Measurements from ENCODE around the gene PTPN1.
"Not testable (repeated sequence)": the region's sequence is repeated elsewhere in the genome, so short reads cannot be mapped to it uniquely, and the experiment has no call there.

PTPN1 gene

DNA sequence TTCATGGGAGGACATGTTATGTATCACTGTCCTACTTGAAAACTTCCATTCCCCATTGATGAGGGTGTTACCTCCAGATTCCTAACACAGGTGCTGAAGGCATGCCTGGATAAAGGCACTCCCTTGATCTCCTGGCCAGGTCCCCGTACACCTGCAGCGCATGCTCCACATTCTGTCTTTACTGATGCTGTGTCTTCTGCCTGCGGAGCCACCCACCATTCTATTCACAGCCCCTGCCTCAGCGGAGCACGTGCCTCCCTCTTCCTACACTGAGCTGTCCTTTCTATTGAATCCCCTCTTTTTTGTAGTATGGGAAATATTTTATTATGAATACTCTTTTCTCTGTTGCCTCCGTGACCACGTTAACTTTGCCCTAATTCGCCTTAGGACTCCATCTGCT is 25.0 kb downstream of the PTPN1 start:
- no peak for DNase-seq

DNA sequence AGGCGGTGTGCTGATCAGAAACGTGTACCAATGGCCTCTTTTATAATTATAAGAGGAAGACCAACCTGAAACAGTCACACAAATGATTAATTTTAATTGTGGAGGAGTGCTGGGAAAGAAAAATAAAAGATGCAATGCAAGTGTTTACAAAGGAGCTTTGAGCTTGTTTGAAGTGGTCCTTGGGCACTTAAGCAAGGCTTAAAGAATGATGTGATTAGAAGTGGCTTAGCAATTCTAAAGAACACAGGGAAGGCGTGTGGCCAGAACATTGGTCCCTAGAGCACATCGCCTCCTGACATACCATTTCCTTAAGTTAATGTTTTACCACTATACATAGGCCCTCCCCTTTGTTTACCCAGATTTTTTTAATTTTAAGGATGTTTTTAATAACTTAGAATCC is 26.1 kb downstream of the PTPN1 start:
- no peak for DNase-seq

DNA sequence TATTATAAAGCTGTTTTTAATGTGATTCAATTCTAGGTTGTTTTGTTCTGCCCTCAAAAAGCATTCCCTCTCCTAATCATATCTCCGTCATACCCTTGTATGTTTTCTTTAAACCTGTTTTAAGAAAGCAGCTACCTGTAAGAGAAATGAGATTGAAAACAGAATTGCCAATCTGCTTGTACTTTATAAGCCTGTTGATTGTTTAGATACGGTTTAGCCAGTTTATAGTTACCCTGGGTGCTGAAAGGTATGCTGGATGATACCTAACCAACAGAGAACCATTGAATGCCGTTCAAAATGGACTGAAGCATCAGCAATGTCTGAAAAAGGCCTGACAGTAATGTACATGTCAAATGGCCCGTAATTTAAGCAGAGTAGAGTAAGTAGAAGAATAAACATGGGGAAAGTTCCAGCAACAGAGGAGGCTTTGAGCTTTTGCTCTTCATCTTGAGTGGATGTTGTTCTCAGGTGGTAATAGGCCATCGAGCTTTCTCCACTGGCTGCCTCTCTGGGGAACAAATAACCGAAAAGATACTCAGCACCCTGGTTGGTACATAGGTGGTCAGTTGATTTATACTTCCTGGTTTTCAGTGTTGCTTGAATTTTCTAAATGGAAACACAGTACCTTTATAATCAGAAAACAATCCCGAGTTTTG is 27.5 kb downstream of the PTPN1 start:
- no peak for DNase-seq

DNA sequence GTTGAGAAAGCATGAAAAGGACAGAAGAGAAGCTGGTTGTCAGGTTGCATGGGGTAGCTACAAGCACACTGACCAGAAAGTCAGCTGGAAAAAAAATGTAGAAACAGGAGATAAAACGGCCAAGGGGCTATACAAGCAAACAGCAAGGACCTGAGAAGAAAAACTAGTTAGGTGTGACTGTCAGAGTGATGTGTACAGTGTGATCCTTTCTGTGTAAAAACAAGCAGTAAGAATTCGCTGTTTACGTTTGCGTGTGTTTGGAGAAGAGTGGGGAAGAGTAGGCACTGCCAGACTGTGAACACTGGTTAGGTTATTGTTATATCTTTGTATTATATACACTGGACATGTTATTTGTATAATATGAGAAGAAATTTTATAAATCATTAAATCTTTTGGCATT is 28.1 kb downstream of the PTPN1 start:
- DNase-seq, result no peak

DNA sequence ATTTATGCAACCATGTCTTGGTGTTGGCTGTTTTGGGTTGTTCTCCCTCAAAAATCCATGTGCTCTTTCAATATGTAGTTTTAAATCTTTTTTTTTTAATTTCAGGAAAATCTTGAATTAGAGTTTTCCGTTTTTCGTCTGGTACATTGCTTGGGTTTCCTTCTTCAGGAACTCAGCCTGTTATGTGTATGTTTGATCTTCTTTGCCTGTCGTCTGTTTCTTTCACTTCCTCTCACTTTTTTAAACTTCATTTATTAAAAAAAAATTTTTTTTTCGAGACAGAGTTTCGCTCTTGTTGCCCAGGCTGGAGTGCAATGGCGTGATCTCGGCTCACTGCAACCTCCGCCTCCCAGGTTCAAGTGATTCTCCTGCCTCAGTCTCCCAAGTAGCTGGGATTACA is 29.6 kb downstream of the PTPN1 start:
- DNase-seq, result not testable (repeated sequence)

DNA sequence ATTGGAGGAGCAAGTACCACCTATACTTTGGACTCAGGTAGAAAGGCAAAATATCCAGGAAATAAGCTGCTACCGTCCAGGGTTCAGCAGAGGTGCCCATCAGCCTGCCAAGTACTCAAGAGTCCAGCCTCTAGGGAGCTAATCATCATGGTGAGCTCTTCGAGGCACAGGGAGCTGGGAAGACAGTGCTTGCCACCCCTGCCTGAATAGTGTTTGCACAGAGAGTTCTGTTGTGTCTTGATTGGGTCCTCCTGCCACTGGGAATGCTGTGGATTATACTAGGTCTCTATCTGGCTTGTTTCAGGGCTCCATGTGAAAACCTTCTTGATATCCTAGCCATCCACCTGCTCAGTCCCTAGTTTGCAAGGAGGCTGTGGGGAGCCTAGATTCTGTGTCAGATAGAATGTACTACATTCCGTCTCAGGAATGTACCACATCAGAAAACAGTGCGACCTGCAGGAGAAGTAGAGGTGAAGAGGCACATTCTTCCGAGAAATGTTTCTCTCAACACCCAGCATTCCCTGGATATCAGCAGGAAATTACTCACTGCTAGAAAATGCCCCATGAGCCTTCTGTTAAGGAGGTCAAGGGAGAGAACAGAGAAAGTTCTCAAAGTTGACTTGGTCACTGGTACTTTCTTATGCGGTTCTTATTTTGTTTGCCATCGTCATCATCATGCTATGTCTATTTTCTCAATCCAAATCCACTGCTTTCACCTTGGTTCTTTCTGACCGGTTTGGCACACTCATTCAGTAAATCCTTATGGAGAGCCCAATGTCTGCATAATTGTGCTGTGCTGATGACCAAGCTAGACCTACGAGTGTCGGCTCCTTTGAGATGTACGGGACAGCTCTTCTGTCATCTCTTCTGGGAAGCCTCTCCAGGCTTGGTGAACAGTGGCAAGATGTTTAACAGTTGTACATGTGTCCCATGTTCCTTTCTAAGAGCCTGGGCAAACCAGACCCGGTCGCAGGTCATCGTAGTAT is 30.7 kb downstream of the PTPN1 start:
- no peak for DNase-seq

DNA sequence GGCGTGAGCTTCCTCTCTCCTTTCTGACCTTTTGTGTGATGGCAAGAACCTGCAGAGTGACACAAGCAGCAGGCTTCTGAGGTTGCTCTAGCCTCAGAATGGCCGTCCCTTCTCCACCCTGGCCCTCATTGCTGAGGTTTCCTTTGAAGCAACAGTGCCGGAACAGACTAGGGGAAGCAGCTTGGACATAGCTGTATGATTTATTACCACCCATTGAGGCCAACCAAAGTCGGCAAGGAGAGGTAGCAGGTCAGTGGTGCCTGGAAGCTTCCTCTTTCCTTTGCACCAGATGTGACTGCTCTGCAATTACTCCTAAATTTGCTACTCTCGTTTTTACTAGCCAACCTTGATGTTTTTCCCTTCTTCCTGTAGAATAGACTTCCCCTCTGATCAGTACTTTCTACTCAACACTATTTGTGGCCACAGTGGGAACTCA is 31.4 kb downstream of the PTPN1 start:
- DNase-seq, result no peak

DNA sequence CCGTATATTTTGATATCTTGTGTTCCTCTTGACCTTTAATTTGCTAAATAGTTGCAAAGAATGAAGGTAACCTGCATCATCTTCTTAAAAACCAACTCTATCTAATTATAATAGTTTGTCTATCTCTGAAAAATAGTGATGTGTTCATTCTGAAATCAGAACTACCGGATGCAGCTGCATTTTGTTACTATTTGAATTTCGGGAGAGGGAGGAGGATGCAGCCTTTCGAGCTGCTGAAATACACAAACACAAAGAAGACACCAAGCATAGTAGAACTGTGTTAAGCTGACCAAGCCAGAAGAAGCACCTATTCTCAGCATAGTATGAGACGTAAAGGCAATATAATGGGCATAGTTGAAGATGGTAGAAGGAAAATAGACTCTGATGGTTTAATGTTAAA is 33.1 kb downstream of the PTPN1 start:
- no peak for DNase-seq

DNA sequence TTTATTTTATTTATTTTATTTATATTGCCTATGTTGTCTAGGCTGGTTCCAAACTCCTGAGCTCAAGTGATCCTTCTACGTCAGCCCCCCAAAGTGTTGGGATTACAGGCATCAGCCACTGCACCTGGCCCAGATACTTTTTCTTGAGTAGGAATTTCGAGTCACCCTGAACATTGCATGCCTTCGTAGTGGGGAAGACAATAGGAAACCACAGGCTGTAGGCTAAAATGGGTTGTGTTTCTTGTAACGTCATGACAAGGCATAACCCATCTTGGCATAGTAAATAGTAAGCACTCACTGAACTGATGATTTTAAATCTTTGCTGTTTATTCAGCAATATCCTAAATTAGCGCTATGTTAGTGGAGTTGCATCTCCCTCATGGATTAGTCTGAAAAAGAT is 34.9 kb downstream of the PTPN1 start:
- DNase-seq, result no peak

DNA sequence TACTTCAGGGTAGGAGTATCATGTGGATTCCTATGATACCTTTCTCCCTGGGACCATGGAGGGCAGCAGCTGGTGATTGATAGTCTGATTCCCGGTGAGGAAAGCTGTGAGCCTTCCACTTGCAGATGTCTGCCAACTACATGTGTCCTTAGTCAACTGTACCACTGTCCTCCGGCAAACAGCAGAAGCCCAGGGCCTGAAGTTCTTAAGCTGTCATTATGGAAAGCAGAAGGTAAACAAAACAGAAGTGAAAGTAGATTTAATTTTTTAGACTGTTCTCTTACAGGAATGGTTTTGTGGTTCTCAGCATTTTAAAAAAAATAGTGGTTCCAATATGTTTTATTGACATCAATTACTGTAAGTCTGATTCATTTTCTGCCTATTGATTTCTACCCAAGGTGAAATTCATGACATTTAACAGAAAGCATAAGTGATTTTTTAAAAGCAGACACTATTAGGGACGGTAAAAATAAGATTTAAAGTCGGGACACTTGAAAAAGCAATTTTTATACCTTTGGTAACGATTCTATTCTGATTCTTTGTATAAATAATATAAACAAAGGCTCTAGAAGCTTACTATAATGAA is 36.6 kb downstream of the PTPN1 start:
- DNase-seq, result no peak

DNA sequence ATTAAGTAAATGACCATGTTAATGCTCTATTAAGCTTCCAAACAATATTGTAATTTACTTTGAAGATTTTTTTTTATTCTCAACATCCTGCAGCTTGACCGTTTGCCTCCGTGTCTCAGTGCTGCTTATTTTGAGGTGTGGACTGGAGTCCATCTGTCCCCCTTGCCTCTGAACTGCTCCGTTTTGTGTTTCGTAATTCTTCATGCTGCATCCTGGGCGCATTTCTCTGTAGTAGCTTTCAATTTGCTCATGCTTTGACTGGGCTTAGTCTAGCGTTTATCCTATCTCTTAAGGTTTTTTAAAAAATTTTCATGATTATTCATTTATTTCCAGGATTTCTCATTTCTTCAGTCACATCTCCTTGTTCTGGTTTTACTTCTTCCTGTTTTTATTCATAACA is 37.8 kb downstream of the PTPN1 start:
- DNase-seq, result no peak

DNA sequence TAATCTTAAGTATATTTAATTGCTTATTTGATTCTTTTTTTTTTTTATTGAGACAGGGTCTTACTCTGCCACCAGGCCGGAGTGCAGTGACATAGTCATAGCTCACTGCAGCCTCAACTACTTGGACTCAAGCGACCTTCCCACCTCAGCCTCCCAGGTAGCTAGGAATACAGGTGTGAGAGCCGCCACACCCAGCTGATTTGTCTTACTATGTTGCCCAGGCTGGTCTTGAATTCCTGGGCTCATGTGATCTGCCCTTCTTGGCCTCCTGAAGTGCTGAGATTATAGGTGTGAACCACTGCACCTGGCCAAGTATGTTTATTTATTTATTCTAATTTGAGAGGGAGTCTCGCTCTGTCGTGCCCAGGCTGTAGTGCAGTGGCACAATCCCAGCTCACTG is 38.2 kb downstream of the PTPN1 start:
- no peak for DNase-seq

DNA sequence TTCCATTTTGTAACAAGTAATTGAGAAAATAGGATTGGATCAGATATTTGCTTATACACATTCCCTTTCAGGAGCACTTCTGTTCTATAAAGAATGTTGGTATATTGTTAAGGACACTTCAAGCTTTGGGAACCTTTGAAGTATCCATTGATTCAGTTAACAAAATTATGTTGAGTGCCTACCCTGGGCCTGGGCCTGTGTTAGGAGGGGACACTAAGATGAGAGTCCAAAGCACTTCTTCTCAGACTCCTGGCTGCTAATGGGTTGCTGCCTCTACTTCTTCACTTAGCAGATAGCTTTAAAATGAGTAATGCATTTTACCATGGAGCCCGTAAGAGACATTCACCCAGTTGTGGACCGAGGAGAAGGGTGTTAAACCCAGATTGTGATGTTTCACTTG is 40.3 kb downstream of the PTPN1 start:
- no peak for DNase-seq

DNA sequence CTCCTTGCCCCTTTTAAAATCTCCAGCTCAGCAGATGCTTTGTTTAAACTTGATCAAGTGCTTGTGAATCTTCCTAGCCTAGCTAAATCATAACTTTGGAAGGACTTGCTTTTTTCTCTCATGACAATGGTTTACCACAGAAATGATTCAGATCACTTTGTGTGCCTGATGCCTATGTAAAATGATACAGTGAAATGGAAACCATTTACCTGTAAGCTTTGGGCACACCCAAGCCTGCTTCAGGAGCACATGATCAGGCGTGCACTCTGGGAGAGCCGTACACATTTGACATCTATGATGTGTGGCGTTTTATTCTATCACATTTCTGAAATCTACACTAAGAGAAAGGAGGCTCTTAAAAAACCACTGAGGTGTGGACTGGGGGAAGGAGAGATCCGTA is 41.1 kb downstream of the PTPN1 start:
- no peak for DNase-seq

DNA sequence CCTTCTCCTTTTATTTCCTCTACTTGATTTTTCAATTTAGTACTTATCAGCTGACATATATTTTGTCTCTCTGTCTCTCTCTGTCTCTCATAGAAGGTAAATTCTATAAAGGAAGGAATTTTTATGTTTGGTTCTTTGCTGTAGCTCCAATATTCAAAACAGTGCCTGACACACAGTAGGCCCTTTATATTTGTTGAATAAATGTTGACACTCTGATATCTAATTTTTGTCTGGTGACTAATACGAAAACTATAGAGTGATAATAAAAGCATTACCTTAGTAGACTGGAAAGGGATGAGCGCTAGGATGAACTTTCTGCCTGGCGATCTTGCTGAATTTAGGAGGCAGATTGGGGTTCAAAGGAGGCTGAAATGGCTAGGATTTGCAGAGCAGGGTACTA is 42.8 kb downstream of the PTPN1 start:
- DNase-seq, result no peak

DNA sequence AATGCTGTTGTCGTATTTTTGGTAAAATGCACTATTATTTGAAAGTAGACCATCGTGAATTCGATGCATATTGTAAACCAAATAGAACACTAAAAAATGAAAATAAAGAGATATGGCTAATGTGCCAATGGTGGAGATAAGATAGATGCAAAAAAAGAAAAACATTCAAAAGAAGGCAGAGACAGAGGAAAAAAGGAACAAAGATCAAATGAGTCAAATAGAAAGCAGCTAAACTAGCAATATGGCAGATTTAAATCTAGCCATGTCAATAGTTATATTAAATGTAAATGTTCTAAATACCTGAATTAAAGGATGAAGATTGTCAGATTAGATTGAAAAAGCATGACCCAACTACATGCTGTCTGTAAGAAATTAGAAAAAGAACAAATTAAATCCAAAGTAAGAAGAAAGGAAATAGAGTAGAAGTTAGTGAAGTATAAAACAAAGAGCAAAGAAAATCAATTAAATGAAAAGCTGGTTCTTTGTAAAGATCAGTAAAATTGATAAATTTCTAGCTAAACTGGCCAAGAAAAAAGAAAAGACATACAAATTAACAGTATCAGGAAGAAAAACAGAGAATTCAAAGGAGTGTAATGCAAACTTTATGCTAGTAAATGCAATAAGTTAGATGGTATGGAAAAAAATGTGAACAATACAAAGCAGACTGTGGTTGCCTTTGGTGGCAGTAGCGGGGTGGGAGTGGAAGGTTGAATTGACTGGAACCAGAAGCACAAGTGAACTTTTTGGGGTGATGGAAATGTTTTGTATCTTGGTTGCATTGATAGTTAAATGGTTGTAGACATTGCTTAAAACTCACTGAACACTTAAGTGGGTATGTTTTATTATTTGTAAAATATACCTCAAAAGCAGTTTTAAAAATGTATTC is 44.8 kb downstream of the PTPN1 start:
- no peak for DNase-seq

DNA sequence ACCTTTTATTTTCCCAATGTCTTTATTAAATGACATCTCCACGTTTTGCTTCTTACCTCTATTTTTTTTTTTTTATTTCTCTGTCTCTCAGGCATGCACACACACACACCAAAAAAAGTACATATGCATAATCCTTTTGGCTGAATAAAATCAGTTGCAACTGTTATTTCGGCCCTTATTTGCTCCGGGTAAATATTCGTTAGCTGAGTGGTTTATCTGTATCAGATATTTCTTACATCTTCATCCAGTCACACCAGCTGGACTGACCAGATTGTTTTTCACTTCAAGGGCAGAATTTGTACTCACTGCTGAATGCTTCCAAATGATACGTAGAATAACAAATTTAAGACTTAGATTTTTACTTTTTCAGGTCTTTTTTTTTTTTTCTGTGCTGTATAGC is 45.5 kb downstream of the PTPN1 start:
- DNase-seq, result no peak

DNA sequence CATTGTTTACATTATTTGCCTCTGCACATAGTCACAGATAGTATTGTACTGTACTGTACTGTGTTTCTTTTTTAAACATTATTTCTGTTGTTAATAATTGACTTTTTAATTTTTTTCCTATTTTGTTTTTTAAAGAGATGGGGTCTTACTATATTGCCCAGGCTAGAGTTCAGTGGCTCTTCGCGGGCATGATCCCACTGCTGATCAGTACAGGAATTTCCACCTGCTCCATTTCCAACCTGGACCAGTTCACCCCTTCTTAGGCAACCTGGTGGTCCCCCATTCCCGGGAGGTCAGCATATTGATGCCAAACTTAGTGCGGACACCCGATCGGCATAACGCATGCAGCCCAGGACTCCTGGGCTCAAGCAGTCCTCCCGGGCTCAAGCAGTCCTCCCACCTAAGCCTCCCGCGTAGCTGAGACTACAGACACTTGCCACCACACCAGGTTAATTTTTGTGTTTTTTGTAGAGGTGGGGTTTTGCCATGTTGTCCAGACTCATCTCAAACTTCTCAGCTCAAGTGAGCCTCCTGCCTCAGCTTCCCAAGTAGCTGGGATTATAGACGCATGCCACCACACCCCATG is 47.5 kb downstream of the PTPN1 start:
- no peak for DNase-seq

DNA sequence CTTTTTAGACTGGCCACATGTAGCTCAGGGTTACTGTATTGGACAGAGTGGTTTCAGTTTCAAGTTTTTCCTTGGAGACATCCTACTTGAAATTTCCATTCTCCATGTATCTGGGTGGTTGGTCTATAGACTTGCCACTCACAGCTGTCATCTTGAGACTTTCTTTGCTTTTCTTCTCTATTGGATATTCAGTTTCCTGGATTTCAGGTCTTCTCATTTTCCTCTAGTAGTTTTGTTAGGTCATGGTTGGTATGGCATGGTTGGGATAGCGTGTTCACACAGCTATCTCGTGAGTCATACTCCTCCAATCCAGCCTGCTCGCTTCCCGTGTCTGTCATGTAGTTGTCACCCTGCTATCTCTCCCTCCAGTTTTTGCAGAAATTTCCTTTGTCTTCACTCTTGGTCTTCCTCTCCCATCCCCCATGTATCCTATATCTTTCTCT is 48.3 kb downstream of the PTPN1 start:
- no peak for DNase-seq

DNA sequence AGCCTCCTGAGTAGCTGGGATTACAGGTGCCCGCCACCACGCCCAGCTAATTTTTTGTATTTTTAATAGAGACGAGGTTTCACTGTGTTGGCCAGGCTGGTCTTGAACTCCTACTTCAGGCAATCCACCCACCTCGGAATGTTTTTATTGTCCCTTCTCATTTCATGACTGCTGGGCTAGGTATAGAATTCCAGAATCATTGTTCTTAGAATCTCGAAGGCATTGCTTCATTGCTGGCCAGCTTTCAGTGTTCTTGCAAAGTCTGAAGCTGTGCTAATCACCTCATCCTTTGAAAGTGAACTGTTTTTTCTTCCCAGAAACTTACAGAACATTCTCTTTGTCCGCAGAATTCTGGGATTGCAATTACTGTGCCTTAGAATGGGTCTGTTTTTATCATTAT is 49.0 kb downstream of the PTPN1 start:
- DNase-seq, result no peak

DNA sequence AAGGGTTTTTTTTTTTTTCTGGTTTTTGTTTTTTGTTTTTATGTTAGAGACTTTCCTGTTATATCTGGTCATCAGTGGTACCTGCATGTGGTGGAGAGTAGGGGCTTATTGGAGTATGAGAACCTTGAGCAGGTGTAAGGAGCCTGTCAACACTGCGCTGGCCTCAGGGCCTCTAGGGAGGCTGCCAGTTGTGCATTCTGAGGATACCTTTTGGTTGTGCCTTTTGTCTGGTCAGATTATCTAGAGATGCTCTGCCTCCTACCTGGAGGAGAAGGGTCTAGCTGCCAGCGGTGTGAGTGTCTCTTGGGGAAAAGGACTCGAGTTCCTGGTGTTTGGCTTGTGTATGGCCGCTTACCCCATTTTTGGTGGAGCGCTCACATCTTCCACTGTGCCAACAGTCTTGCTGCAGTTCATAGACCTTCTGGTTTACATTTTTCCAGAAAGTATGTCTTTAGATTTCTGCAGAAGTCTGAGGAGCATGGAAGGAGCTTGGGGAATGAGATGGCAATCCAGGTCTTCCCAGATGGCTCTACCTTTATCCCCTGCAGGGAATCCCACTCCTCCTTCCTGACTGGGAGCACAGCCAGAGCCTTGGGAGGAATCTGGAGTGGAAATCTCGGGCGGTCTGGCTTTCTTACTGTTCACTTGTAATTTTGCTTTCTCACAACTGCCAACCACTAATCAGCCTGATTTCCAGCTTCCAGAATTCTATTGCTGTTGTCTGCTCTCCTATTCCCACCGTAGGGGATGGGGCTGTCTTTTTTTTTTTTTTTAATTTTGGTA is 49.9 kb downstream of the PTPN1 start:
- no peak for DNase-seq

DNA sequence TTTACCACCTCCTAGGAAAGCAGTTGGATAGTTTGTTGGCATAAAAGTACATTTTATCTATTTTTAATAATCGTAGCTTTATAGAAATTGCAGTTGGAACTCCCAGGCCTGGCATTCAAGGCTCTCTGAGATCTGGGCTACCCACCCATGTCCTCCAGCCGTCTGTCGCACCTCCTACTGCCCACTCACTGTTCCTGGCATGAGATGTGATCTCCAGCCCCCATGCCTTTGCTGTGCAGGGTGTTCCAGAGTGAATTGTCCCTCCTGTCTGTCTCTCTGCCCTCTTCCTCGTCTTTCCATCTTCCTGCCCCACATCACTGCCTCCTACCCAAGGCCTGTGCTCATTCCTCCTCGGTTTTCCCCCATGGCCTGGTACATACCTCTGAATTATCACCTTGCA is 50.7 kb downstream of the PTPN1 start:
- no peak for DNase-seq
